ENCODE measurements around the gene WAC.
"Not testable (repeated sequence)": the region's sequence is repeated elsewhere in the genome, so short reads cannot be mapped to it uniquely, and the experiment has no call there.

Gene WAC

GRCh38 chr10:28532337-28533185 is at the start of gene WAC:
Gene WAC, plus strand, starts transcription at chr10:28533118. Its CDS starts 462 bp downstream, at chr10:28533580.
- DNase-seq (ENCODE audit: low spot score), result peak; percentile 89

- DNase-seq (ENCODE audit: low spot score), result no peak
Observed at GRCh38 chr10:28489206-28489605, 43.7 kb upstream of the WAC start.

GRCh38 chr10:28490256-28490865 is 42.6 kb upstream of the WAC start:
- DNase-seq (ENCODE audit: low spot score), result not testable (repeated sequence)

- no peak for DNase-seq (ENCODE audit: low spot score)
Observed at GRCh38 chr10:28492116-28492920, 40.6 kb upstream of the WAC start.

- no peak for DNase-seq (ENCODE audit: low spot score)
Observed at GRCh38 chr10:28494420-28494819, 38.5 kb upstream of the WAC start.

- no peak for DNase-seq (ENCODE audit: low spot score)
Observed at GRCh38 chr10:28495084-28495483, 37.8 kb upstream of the WAC start.

- DNase-seq (ENCODE audit: low spot score), result no peak
Observed at GRCh38 chr10:28496017-28496416, 36.9 kb upstream of the WAC start.

DNA sequence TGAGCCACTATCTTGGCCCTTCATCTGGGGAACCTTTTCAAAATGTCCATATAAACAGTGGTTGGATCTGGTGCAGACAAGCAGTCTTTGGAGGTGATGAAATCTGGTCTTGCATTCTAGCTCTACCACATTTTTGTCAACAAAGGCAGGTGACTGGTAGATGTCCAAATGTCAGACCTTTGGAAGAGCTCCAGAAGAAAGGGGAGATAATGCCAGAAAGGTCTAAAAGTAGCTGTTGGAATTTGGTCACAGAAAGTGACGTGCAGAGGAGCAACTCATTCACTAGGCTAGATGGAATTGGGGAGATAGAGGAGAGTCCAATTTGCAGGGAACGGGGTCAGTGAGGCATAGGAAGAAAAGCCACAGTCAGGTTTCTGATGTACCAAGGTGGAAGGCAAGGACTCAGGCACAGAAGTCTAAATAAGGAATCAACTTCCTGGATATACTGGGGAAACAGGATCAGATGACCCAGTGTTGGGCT is 36.4 kb upstream of the WAC start:
- no peak for DNase-seq (ENCODE audit: low spot score)

DNA sequence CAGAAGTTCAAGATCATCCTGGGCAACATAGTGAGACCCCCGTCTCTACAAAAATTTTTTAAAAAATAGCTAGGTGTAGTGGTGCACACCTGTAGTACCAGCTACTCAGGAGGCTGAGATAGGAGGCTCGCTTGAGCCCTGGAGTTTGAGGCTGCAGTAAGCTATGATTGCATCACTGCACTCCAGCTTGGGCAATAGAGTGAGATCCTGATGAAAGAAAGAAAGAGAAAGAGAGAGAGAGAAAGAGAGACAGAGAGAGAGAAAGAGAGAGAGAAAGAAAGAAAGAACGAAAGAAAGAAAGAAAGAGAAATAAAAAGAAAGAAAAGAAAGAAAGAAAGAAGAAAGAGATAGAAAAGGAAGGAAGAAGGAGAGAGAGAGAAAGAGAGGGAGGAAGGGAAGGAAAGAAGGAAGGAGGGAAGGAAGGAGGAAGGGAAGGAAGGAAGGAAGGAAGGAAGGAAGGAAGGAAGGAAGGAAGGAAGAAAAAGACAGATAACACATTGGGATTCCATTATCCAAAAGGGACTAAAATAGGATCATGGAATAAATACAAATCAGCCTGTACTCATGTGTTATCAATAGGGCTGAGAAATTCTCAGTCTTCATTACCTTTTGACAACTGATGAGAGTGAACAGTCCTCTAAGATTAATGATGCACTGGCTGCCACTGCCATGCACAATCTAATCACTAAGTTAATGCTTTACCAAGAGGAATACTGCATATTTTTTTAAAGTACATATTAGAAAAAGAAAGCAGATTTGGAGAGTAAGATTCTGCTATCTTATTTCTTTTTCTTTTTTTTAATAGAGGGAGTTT is 35.4 kb upstream of the WAC start:
- DNase-seq (ENCODE audit: low spot score), result no peak

GRCh38 chr10:28500203-28500602 is 32.7 kb upstream of the WAC start:
- DNase-seq (ENCODE audit: low spot score), result not testable (repeated sequence)

GRCh38 chr10:28503114-28503513 is 29.8 kb upstream of the WAC start:
- no peak for DNase-seq (ENCODE audit: low spot score)

DNA sequence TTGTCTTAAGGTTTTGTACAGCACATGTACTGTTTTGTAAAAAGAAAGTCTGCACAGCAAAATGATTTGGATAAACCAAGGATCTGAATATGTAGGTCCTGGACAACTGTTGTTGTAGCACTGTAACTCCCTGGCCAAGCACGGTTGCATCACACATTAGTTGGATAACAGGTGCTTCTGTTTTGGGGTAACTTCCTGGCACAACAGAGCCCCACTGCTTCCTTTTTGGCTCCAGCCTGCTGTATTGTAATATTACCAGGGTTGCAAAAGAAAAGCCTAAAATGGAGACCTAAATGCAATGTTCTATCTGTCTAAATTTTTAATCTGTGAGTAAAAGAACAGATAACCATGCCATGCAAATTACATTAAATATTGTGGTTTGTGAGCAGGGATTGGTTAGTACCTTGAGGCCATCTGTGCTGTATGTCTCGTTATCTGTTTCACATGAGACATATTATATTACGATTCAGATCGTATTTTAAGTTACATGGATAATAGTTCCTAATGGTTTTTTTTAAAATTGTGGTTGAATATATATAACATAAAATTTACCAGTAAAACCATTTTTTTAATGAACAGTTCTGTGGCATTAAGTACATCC is 27.5 kb upstream of the WAC start:
- no peak for DNase-seq (ENCODE audit: low spot score)

GRCh38 chr10:28508304-28508925 is 24.5 kb upstream of the WAC start:
- DNase-seq (ENCODE audit: low spot score), result no peak

- DNase-seq (ENCODE audit: low spot score), result no peak
Observed at GRCh38 chr10:28509286-28509685, 23.6 kb upstream of the WAC start.

DNA sequence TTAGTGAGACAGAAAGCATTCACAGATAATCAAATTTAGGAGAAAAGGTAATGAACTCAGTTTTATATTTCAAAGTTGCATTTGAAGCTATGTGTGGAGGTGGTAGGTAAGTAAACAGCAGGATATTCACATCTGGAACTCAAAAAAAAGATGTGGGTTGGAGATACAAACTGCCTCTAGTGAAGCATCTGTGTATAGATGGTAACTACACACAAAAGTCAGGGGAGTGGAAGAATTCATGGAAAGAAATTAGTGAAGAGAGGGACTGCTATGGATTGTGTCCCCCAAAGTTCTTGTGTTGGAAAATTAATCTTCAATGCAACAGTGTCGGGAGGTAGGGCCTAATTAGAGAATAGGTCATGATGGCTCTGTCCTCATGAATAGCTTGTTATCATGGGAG is 18.3 kb upstream of the WAC start:
- DNase-seq (ENCODE audit: low spot score), result no peak

DNA sequence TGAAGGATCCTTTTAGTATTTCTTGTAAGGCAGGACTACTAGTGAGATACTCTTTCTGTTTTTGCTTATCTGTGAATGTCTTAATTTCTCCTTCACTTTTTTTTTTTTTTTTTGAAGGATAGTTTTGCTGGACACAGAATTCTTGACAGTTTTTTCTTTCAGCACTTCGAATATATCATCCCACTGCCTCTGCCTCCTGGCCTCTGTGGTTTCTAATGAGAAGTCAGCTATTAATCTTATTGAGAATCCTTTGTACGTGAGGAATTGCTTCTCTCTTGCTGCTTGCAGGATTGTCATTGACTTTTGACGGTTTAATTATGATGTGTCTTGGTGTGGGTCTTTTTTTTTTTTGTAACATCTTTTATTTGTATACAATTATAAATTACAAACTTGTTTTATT is 12.6 kb upstream of the WAC start:
- no peak for DNase-seq (ENCODE audit: low spot score)

DNA sequence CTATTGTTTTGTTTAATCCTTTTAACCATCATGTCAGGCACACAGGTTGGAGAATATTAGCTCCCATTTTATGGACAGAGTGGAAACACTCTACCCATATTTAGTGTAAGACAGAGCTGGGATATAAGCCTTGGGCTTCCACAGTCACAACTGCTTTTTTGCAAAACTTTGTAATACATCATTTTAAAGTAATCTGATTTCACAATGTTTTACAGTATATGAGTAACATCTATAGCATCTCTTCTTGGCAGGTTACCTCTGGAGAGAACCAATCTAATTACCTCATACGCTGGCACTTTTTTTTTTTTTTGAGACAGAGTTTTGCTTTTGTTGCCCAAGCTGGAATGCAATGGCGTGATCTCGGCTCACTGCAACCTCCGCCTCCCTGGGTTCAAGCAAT is 12.1 kb upstream of the WAC start:
- not testable (repeated sequence) for DNase-seq (ENCODE audit: low spot score)

DNA sequence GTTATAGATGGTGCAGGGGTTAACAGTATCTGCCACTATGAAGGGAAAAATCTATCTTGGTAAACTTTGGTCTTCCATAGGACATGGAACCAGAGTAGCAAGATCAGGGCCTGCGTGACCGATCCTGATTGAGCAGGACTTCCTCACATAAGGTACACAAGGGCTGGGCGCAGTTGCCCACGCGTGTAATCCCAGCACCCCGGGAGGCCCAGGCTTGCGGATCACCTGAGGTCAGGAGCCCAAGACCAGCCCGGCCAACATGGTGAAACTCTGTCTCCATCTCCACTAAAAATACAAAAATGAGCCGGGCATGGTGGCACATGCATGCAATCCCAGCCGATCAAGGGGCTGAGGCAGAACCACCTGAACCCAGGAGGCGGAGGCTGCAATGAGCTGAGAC is 11.0 kb upstream of the WAC start:
- DNase-seq (ENCODE audit: low spot score), result not testable (repeated sequence)

DNA sequence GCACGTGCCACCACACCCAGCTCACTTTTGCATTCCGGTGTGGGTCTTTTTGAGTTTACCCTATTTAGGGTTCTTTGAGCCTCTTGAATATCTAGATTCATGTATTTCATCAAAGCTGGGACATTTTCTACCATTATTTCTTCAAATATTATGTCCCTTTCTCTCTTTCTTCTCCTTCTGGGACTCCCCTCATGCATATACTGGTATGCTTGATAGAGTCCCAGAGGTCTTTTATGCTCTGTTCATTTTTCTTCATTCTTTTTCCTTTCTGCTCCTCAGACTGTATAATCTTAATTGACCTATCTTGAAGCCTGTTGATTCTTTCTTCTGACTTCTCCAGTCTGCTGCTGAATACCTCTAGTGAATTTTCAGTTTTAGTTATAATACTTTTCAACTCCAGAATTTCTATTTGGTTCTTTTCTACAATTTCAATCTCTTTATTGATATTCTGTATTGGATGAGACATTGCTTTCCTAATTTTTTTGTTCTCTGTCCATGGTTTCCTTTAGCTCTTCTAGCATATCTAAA is 9.1 kb upstream of the WAC start:
- no peak for DNase-seq (ENCODE audit: low spot score)

- no peak for DNase-seq (ENCODE audit: low spot score)
Observed at GRCh38 chr10:28530751-28531150, 2.2 kb upstream of the WAC start.

GRCh38 chr10:28533186-28533564 is 257 bp downstream of the WAC start:
- DNase-seq (ENCODE audit: low spot score), result no peak

Data from kidney capillary endothelial cell (primary cell).